NCI-H2107 treated with DMSO at 0.1 percent for 48 hours (cell line): ENCODE data around the gene OSBPL10.

Source experiments
- DNase-seq: peaks from one replicate; lab custom pipeline; 2025; ENCODE audit not compliant: unreplicated experiment; lab: John Stamatoyannopoulos, UW

OSBPL10 gene

GRCh38 chr3:31779514-31779913 lies 201.5 kb downstream of the OSBPL10 start:
- DNase-seq, result no peak

GRCh38 chr3:31777887-31778286 lies 203.2 kb downstream of the OSBPL10 start:
- DNase-seq, result no peak

- DNase-seq, result no peak
Observed at GRCh38 chr3:31777092-31777491, 204.0 kb downstream of the OSBPL10 start.

- DNase-seq, result no peak
Observed at GRCh38 chr3:31776016-31776415, 205.0 kb downstream of the OSBPL10 start.

GRCh38 chr3:31775383-31775782 lies 205.7 kb downstream of the OSBPL10 start:
- DNase-seq, result no peak

GRCh38 chr3:31772758-31773473 lies 208.1 kb downstream of the OSBPL10 start:
- no peak for DNase-seq

- DNase-seq, result no peak
Observed at GRCh38 chr3:31772272-31772671, 208.8 kb downstream of the OSBPL10 start.

GRCh38 chr3:31770822-31771326 lies 210.2 kb downstream of the OSBPL10 start:
- no peak for DNase-seq

- DNase-seq, result no peak
Observed at GRCh38 chr3:31768479-31769125, 212.5 kb downstream of the OSBPL10 start.

GRCh38 chr3:31767920-31768319 lies 213.1 kb downstream of the OSBPL10 start:
- DNase-seq, result no peak

- no peak for DNase-seq
Observed at GRCh38 chr3:31766669-31767068, 214.4 kb downstream of the OSBPL10 start.

GRCh38 chr3:31765871-31766270 lies 215.2 kb downstream of the OSBPL10 start:
- DNase-seq, result no peak

- no peak for DNase-seq
Observed at GRCh38 chr3:31763731-31764130, 217.3 kb downstream of the OSBPL10 start.

- DNase-seq, result no peak
Observed at GRCh38 chr3:31762888-31763351, 218.1 kb downstream of the OSBPL10 start.

- DNase-seq, result no peak
Observed at GRCh38 chr3:31762097-31762764, 218.8 kb downstream of the OSBPL10 start.

- no peak for DNase-seq
Observed at GRCh38 chr3:31760654-31761053, 220.4 kb downstream of the OSBPL10 start.

- no peak for DNase-seq
Observed at GRCh38 chr3:31758322-31758965, 222.6 kb downstream of the OSBPL10 start.

- no peak for DNase-seq
Observed at GRCh38 chr3:31755926-31756658, 225.0 kb downstream of the OSBPL10 start.

- no peak for DNase-seq
Observed at GRCh38 chr3:31754575-31755278, 226.3 kb downstream of the OSBPL10 start.

- DNase-seq, result no peak
Observed at GRCh38 chr3:31753050-31753425, 228.0 kb downstream of the OSBPL10 start.
